K562 (cell line): ENCODE data around the gene ZFP92. TPM values are rescaled to one million over a fixed set of nuclear protein-coding genes. Genes with fewer than 3 reads are reported as not detected.

Experiments
- ATAC-seq: fragments of 200-7000 bp; cut with Tn5 transposase; 3 replicates; pipeline ENCODE4 v1.9.1; 2020; ENCODE audit warnings: moderate library complexity
- BruUV-seq: library from RNA; stranded (reverse); fragments of 400-500 nt; replicated peaks from 2 replicates; lab custom pipeline; 2021; lab: Mats Ljungman, UMichigan
- CTCF ChIA-PET: fragments of 300-600 bp; formaldehyde crosslinking; extraction: SDS; loops from one replicate; lab custom pipeline; 2021; ENCODE audit warnings: low intra/inter-chr PET ratio; lab: Yijun Ruan, JAX
- POLR2A ChIA-PET: fragments of 300-600, 350-650 bp; sonication (Branson Sonifier 250); formaldehyde crosslinking; extraction: SDS; loops from one replicate; lab custom pipeline; 2021; ENCODE audit warnings: antibody characterized with exemption, inconsistent platforms; lab: Yijun Ruan, JAX
- DNase-seq, 4 experiments: peaks; one replicate each; pipeline versions ENCODE4 v3.0.0 to v3.0.0-alpha.2; 2011 to 2018; ENCODE audit warnings: low spot score in 3 of 4, mixed read lengths in 3 of 4; ENCODE audit errors: extremely low read depth in 1 of 4
- FAIRE-seq: peaks from 2 replicates; lab custom pipeline; 2011; peaks lifted over from hg19 to GRCh38; lab: Jason Lieb, UNC
- H2AFZ ChIP-seq: 2 replicates; pipeline ENCODE4 v1.6.0; 2011; ENCODE audit warnings: low read depth, low read length, control low read depth, inconsistent platforms
- H3K27ac ChIP-seq: fragments of 200-600 bp; 3 replicates; pipeline ENCODE4 v1.8.0; 2011; ENCODE audit warnings: low read depth, mild to moderate bottlenecking, control low read depth, inconsistent platforms, low read length, moderate library complexity, mixed read lengths; ENCODE audit errors: extremely low read depth
- H3K27me3 ChIP-seq, 2 experiments: fragments of 300-600 bp in 1 of 2; 2 replicates in 1 of 2; 3 replicates in 1 of 2; pipeline versions ENCODE4 v1.6.0 to v1.8.0; 2011; ENCODE audit warnings: inconsistent platforms in 2 of 2, low read length in 2 of 2, mild to moderate bottlenecking in 1 of 2, mixed read lengths in 1 of 2, moderate library complexity in 1 of 2; ENCODE audit not compliant: control insufficient read depth in 2 of 2, insufficient read depth in 2 of 2
- H3K36me3 ChIP-seq: fragments of 300-600 bp; 3 replicates; pipeline ENCODE4 v1.8.0; 2011; ENCODE audit warnings: mild to moderate bottlenecking, low read length, inconsistent platforms; ENCODE audit not compliant: control insufficient read depth, insufficient read depth
- H3K4me1 ChIP-seq, 2 experiments: fragments of 200-600 bp in 1 of 2; replicated peaks in 1 of 2; 2 replicates in 1 of 2; 3 replicates in 1 of 2; pipeline versions ENCODE4 v1.5.1 to v1.8.0; 2011; ENCODE audit warnings: inconsistent platforms in 2 of 2, low read length in 2 of 2, mild to moderate bottlenecking in 1 of 2, mixed read lengths in 1 of 2, moderate library complexity in 1 of 2; ENCODE audit not compliant: control insufficient read depth in 2 of 2, insufficient read depth in 2 of 2
- H3K4me2 ChIP-seq: 2 replicates; pipeline ENCODE4 v1.6.1; 2011; ENCODE audit warnings: low read length, control low read depth, inconsistent platforms, mixed read lengths; ENCODE audit not compliant: insufficient read depth
- H3K4me3 ChIP-seq: fragments of 200-600 bp; sonication (generic), shearing (Covaris generic); 2 replicates; pipeline ENCODE4 v1.5.1; 2016; ENCODE audit warnings: control low read depth, inconsistent platforms
- H3K79me2 ChIP-seq: fragments of 200-600 bp; 3 replicates; pipeline ENCODE4 v1.8.0; 2011; ENCODE audit warnings: low read length, inconsistent platforms; ENCODE audit not compliant: control insufficient read depth, insufficient read depth
- H3K9ac ChIP-seq, 2 experiments: 2 replicates each; pipeline versions ENCODE4 v1.6.0 to v1.6.1; 2011; ENCODE audit warnings: low read depth in 2 of 2, low read length in 2 of 2, control low read depth in 1 of 2, inconsistent platforms in 1 of 2, mild to moderate bottlenecking in 1 of 2, mixed read lengths in 1 of 2; ENCODE audit not compliant: insufficient read depth in 1 of 2
- H3K9me1 ChIP-seq: one replicate; pipeline ENCODE4 v1.6.0; 2011; ENCODE audit warnings: inconsistent platforms, mild to moderate bottlenecking, low read length, moderate library complexity; ENCODE audit not compliant: control insufficient read depth, insufficient read depth
- H3K9me3 ChIP-seq: replicated peaks from 2 replicates; pipeline ENCODE4 v1.5.1; 2011; ENCODE audit warnings: low read depth, low read length, inconsistent platforms; ENCODE audit not compliant: control insufficient read depth, insufficient read depth
- H4K20me1 ChIP-seq: replicated peaks from 2 replicates; pipeline ENCODE4 v1.6.1; 2011; ENCODE audit warnings: low read length, inconsistent platforms, mixed read lengths; ENCODE audit not compliant: control insufficient read depth, insufficient read depth
- SP1 ChIP-seq: sonication (generic); formaldehyde crosslinking; IDR thresholded peaks from 2 replicates; pipeline ENCODE4 v1.8.1; 2022; ENCODE audit warnings: mild to moderate bottlenecking, missing genetic modification reagents
- WGBS: fragments of 100-300 bp; shearing (Covaris generic); methylation state at CpG from one replicate; pipeline ENCODE4 v1.1.6; 2016; ENCODE audit warnings: low coverage, mixed read lengths; ENCODE audit not compliant: insufficient coverage; ENCODE audit errors: missing lambda C conversion rate; 5-methylcytosine and 5-hydroxymethylcytosine counted together
- in situ Hi-C: fragments of 300-500 bp; cut with MboI; formaldehyde crosslinking; loops from 4 replicates; pipeline ENCODE4 v1.15.0; 2018; ENCODE audit warnings: inconsistent platforms, mixed read lengths
- intact Hi-C: fragments of 100-400 bp; cut with micrococcal nuclease; formaldehyde crosslinking; loops from 2 replicates; pipeline ENCODE4 v1.14.2; 2022
- polyA plus RNA-seq, 8 experiments: library from polyadenylated mRNA; depleted of rRNA in 4 of 8; stranded (reverse) in 5 of 8; unstranded in 3 of 8; fragments of >200 nt; fragmentation: Nextera tagmentation in 2 of 8; fragmentation: Illumina TruSeq in 1 of 8; extraction: Ambion mirVana in 2 of 8; extraction: Trizol in 1 of 8; gene quantifications; 2 replicates each; pipeline versions ENCODE4 v1.2.1 to v1.2.3, GENCODE V29; 2011 to 2014; ENCODE audit warnings: inconsistent platforms in 1 of 8, missing spikeins in 1 of 8
- total RNA-seq, 7 experiments: library from RNA; depleted of rRNA in 6 of 7; stranded (reverse); fragments of >200 nt in 6 of 7; fragmentation: Illumina TruSeq in 2 of 7; extraction: Trizol in 2 of 7; gene quantifications; 2 replicates each; pipeline versions ENCODE4 v1.2.1 to v1.2.3, GENCODE V29; 2011 to 2021; ENCODE audit warnings: low replicate concordance in 1 of 7
- TF ChIP-seq, protein P1 (sequence below): sonication (generic); formaldehyde crosslinking; IDR thresholded peaks from 2 replicates; pipeline ENCODE4 v1.8.0; 2022; ENCODE audit warnings: mild to moderate bottlenecking, missing genetic modification reagents

The ZFP92 gene
- total and polyA plus RNA-seq, 9 of the 15 experiments (the other 6 are each of a cell fraction or from before 2014, with no cell fraction given): 0.32 to 3.3 (median 1.8) TPM

DNA sequence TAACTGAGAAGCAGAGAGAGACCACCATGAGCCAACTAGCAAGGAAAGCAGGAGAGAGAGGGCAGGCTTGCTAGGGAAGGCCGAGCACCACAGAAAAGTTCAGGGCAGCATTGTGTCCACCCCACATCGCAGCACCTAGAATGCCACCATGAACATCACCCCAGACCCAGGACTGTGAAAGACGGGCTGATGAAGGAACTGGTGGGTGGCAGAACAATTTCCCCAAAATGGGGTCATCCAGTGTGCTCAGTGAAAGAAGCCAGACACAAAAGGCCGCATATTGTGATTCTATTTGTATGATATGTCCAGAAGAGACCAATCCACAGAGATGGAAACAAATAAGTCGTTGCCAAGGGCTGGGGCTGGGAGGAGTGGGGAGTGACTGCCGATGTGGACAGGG is 26.9 kb upstream of the ZFP92 start:
- POLR2A ChIA-PET: no interaction called here
- Histone ChIP-seq H3K79me2 (no peaks in the 10 kb centered on the region), H2AFZ (no peak overlapping the region), H3K9me1 (no peaks in the 10 kb centered on the region), H3K9ac (no peak overlapping the region; a peak in 1 of 4 replicates), H3K27me3 (no peaks in the 10 kb centered on the region; a peak in 1 of 5 replicates), H3K27ac (no peak overlapping the region), H3K36me3 (no peaks in the 10 kb centered on the region), H3K4me3 (no peak overlapping the region), H3K4me1 (peaks cover 24 to 30% of the 10 kb centered on the region in 2 experiments), H3K9me3 (peaks cover 6% of the 10 kb centered on the region; the same call in 1 of the 2 replicates), H3K4me2 (no peak overlapping the region), H4K20me1 (no peaks in the 10 kb centered on the region)
- FAIRE-seq (no peak), ATAC-seq (no peak), DNase-seq (no peak)
- in situ Hi-C loops: no loop called here
- TF ChIP-seq, protein P1, sequence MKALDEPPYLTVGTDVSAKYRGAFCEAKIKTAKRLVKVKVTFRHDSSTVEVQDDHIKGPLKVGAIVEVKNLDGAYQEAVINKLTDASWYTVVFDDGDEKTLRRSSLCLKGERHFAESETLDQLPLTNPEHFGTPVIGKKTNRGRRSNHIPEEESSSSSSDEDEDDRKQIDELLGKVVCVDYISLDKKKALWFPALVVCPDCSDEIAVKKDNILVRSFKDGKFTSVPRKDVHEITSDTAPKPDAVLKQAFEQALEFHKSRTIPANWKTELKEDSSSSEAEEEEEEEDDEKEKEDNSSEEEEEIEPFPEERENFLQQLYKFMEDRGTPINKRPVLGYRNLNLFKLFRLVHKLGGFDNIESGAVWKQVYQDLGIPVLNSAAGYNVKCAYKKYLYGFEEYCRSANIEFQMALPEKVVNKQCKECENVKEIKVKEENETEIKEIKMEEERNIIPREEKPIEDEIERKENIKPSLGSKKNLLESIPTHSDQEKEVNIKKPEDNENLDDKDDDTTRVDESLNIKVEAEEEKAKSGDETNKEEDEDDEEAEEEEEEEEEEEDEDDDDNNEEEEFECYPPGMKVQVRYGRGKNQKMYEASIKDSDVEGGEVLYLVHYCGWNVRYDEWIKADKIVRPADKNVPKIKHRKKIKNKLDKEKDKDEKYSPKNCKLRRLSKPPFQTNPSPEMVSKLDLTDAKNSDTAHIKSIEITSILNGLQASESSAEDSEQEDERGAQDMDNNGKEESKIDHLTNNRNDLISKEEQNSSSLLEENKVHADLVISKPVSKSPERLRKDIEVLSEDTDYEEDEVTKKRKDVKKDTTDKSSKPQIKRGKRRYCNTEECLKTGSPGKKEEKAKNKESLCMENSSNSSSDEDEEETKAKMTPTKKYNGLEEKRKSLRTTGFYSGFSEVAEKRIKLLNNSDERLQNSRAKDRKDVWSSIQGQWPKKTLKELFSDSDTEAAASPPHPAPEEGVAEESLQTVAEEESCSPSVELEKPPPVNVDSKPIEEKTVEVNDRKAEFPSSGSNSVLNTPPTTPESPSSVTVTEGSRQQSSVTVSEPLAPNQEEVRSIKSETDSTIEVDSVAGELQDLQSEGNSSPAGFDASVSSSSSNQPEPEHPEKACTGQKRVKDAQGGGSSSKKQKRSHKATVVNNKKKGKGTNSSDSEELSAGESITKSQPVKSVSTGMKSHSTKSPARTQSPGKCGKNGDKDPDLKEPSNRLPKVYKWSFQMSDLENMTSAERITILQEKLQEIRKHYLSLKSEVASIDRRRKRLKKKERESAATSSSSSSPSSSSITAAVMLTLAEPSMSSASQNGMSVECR (CRISPR knock-in tag): no peak
- no peak for TF ChIP-seq SP1 (CRISPR knock-in tag)
- 40% methylated on average over 6 of the region's 6 CpGs for WGBS
- intact Hi-C loops: loop anchor here (5.0 kb wide), 1 partner anchor 47 kb away; no protein-coding TSS in a partner anchor
- no TSS peak for BruUV-seq
- CTCF ChIA-PET: no interaction called here
